ENCODE data around the gene ZNF655. TPM values are rescaled to one million over a fixed set of nuclear protein-coding genes. Genes with fewer than 3 reads are reported as not detected.
"Not testable (repeated sequence)": the region's sequence is repeated elsewhere in the genome, so short reads cannot be mapped to it uniquely, and the experiment has no call there.

ZNF655 gene
- 87.3 and 98.4 TPM in 2 replicates for total RNA-seq (2014; rRNA removed)
- 30.8 TPM for polyA plus RNA-seq (2012)

- peak; percentile 93 for DNase-seq (ENCODE audit: low read depth)
Measured at GRCh38 chr7:99558306-99559174, at the start of gene ZNF655. Gene ZNF655 (plus strand): TSS chr7:99558642. CDS start chr7:99560560, 1,918 bp downstream.

- peak; percentile 71 for DNase-seq (ENCODE audit: low read depth)
Measured at GRCh38 chr7:99514050-99514449, 44.4 kb upstream of the ZNF655 start.

- no peak for DNase-seq (ENCODE audit: low read depth)
Measured at GRCh38 chr7:99521399-99521798, 37.0 kb upstream of the ZNF655 start.

GRCh38 chr7:99525713-99526440 is 32.6 kb upstream of the ZNF655 start:
- DNase-seq (ENCODE audit: low read depth), result no peak

- DNase-seq (ENCODE audit: low read depth), result peak; percentile 31
Measured at GRCh38 chr7:99531354-99531765, 27.1 kb upstream of the ZNF655 start.

GRCh38 chr7:99535667-99536066 is 22.8 kb upstream of the ZNF655 start:
- no peak for DNase-seq (ENCODE audit: low read depth)

- no peak for DNase-seq (ENCODE audit: low read depth)
Measured at GRCh38 chr7:99539213-99539811, 19.1 kb upstream of the ZNF655 start.

- DNase-seq (ENCODE audit: low read depth), result no peak
Measured at GRCh38 chr7:99540542-99540941, 17.9 kb upstream of the ZNF655 start.

GRCh38 chr7:99541212-99541611 is 17.2 kb upstream of the ZNF655 start:
- no peak for DNase-seq (ENCODE audit: low read depth)

- DNase-seq (ENCODE audit: low read depth), result no peak
Measured at GRCh38 chr7:99543081-99543671, 15.3 kb upstream of the ZNF655 start.

- no peak for DNase-seq (ENCODE audit: low read depth)
Measured at GRCh38 chr7:99543916-99544315, 14.5 kb upstream of the ZNF655 start.

GRCh38 chr7:99545308-99545707 is 13.1 kb upstream of the ZNF655 start:
- DNase-seq (ENCODE audit: low read depth), result not testable (repeated sequence)

GRCh38 chr7:99549545-99549944 is 8.9 kb upstream of the ZNF655 start:
- DNase-seq (ENCODE audit: low read depth), result not testable (repeated sequence)

- DNase-seq (ENCODE audit: low read depth), result no peak
Measured at GRCh38 chr7:99551334-99551733, 7.1 kb upstream of the ZNF655 start.

- DNase-seq (ENCODE audit: low read depth), result peak; percentile 95
Measured at GRCh38 chr7:99551767-99552463, 6.5 kb upstream of the ZNF655 start, which contains the start of gene FAM200A. Gene FAM200A (minus strand): TSS chr7:99552114. CDS start chr7:99548407, 3,707 bp downstream.

GRCh38 chr7:99553039-99553438 is 5.4 kb upstream of the ZNF655 start:
- no peak for DNase-seq (ENCODE audit: low read depth)

- no peak for DNase-seq (ENCODE audit: low read depth)
Measured at GRCh38 chr7:99554939-99555338, 3.5 kb upstream of the ZNF655 start.

- DNase-seq (ENCODE audit: low read depth), result no peak
Measured at GRCh38 chr7:99557196-99557607, 1.2 kb upstream of the ZNF655 start.

GRCh38 chr7:99557940-99558305 is 519 bp upstream of the ZNF655 start:
- no peak for DNase-seq (ENCODE audit: low read depth)

GRCh38 chr7:99559175-99559915 is 903 bp downstream of the ZNF655 start:
- DNase-seq (ENCODE audit: low read depth), result peak; percentile 30

All from LHCN-M2 (cell line).